Naive thymus-derived CD4-positive, alpha-beta T cell (primary cell): ENCODE results near the gene ARHGEF7. TPM values are rescaled to one million over a fixed set of nuclear protein-coding genes. Genes with fewer than 3 reads are reported as not detected.

Experiments
- ATAC-seq: fragments of 150-1000 bp; cut with Tn5 transposase; 2 replicates; pipeline ENCODE4 v1.10.0; 2021; ENCODE audit warnings: mild to moderate bottlenecking, moderate library complexity
- CTCF ChIA-PET: fragments of 350-600 bp; sonication (Branson Sonifier 250); formaldehyde crosslinking; loops from one replicate; lab custom pipeline; 2021; ENCODE audit warnings: antibody characterized with exemption; lab: Charles Lee
- POLR2A ChIA-PET: fragments of 350-600 bp; sonication (Branson Sonifier 250); formaldehyde crosslinking; loops from one replicate; lab custom pipeline; 2021; ENCODE audit warnings: antibody characterized with exemption, inconsistent platforms; lab: Charles Lee
- DNase-seq, 9 donors: peaks; one replicate each; pipeline versions ENCODE4 v3.0.0 to v3.0.0-alpha.2; 2020 to 2022; ENCODE audit warnings: mixed read lengths in 1 of 9
- H3K27ac ChIP-seq: one replicate; pipeline ENCODE4 v1.7.0; 2013; ENCODE audit warnings: mild to moderate bottlenecking, low read depth, low read length, moderate library complexity
- H3K27me3 ChIP-seq, 2 donors: one replicate each; pipeline ENCODE4 v1.7.0; 2013; ENCODE audit warnings: low read length in 2 of 2, mild to moderate bottlenecking in 2 of 2, moderate library complexity in 2 of 2; ENCODE audit not compliant: control insufficient read depth in 2 of 2, insufficient read depth in 2 of 2
- H3K36me3 ChIP-seq, 3 experiments: 1 replicate in 2 of 3; 2 replicates in 1 of 3; pipeline ENCODE4 v1.7.0; 2013; ENCODE audit warnings: low read length in 3 of 3, mild to moderate bottlenecking in 3 of 3, moderate library complexity in 1 of 3; ENCODE audit not compliant: insufficient read depth in 3 of 3, control insufficient read depth in 2 of 3
- H3K4me1 ChIP-seq, 2 donors: one replicate each; pipeline ENCODE4 v1.7.0; 2013; ENCODE audit warnings: low read length in 2 of 2, mild to moderate bottlenecking in 2 of 2, moderate library complexity in 1 of 2; ENCODE audit not compliant: control insufficient read depth in 2 of 2, insufficient read depth in 2 of 2
- H3K4me3 ChIP-seq: 2 replicates; pipeline ENCODE4 v1.7.0; 2013; ENCODE audit warnings: mild to moderate bottlenecking, low read length
- H3K9me3 ChIP-seq, 3 experiments: 1 replicate in 2 of 3; 2 replicates in 1 of 3; pipeline ENCODE4 v1.7.0; 2013; ENCODE audit warnings: low read length in 3 of 3; ENCODE audit not compliant: control insufficient read depth in 2 of 3
- H3K27ac Mint-ChIP-seq, 9 donors: one replicate each; pipeline ENCODE4 v1.8.0; 2020 to 2022; ENCODE audit warnings: mixed read lengths in 9 of 9, mild to moderate bottlenecking in 8 of 9, moderate library complexity in 5 of 9, inconsistent platforms in 2 of 9
- H3K27me3 Mint-ChIP-seq, 5 donors: one replicate each; pipeline ENCODE4 v1.8.0; 2021 to 2022; ENCODE audit warnings: mixed read lengths in 5 of 5, mild to moderate bottlenecking in 1 of 5
- H3K36me3 Mint-ChIP-seq, 5 donors: one replicate each; pipeline ENCODE4 v1.8.0; 2020 to 2022; ENCODE audit warnings: mixed read lengths in 5 of 5, mild to moderate bottlenecking in 3 of 5, inconsistent platforms in 1 of 5
- H3K4me1 Mint-ChIP-seq, 7 donors: one replicate each; pipeline ENCODE4 v1.8.0; 2020 to 2022; ENCODE audit warnings: mixed read lengths in 7 of 7, mild to moderate bottlenecking in 3 of 7, inconsistent platforms in 1 of 7
- H3K4me3 Mint-ChIP-seq, 10 donors: one replicate each; pipeline ENCODE4 v1.8.0; 2020 to 2022; ENCODE audit warnings: mild to moderate bottlenecking in 10 of 10, mixed read lengths in 10 of 10, moderate library complexity in 6 of 10, inconsistent platforms in 2 of 10
- H3K9me3 Mint-ChIP-seq, 11 donors: one replicate each; pipeline ENCODE4 v1.8.0; 2020 to 2022; ENCODE audit warnings: mixed read lengths in 11 of 11, mild to moderate bottlenecking in 4 of 11, inconsistent platforms in 1 of 11, moderate library complexity in 1 of 11
- intact Hi-C, 2 donors: fragments of 100-400 bp; cut with micrococcal nuclease; formaldehyde crosslinking; loops; one replicate each; pipeline ENCODE4 v1.15.1; 2023
- polyA plus RNA-seq, 2 donors: library from polyadenylated mRNA; unstranded; fragments of 300-500 nt; fragmentation: Illumina TruSeq; gene quantifications; one replicate each; pipeline ENCODE4 v1.2.3, GENCODE V29; 2021
- total RNA-seq, 6 experiments: library from RNA in 5 of 6; stranded (reverse) in 5 of 6; gene quantifications; 1 replicate in 5 of 6; 2 replicates in 1 of 6; pipeline ENCODE4 v1.2.3 and lab custom pipeline; 2021 to 2026

Gene ARHGEF7
- total and polyA plus RNA-seq, 7 experiments from 2014 or later, result 10.0 to 84.0 (median 76.7) TPM

- Mint-ChIP-seq H3K27me3 (no peaks in the 10 kb centered on the region), H3K9me3 (no peaks in the 10 kb centered on the region), H3K36me3 (peaks cover 10 to 50% (median 30%) of the 10 kb centered on the region in 5 donors), H3K4me3 (no peak overlapping the region), H3K27ac (no peak overlapping the region), H3K4me1 (peaks cover 27 to 68% (median 55%) of the 10 kb centered on the region in 7 donors)
- H3K27ac ChIP-seq, result no peak overlapping the region
- no peaks in the 10 kb centered on the region for H3K27me3 ChIP-seq
- ATAC-seq, result no peak
- intact Hi-C loops, result loop anchor here in 1 of 2 donors (10.0 kb wide), 2 partner anchors 634 to 1004 kb away; no protein-coding TSS in a partner anchor
- no peaks in the 10 kb centered on the region for H3K9me3 ChIP-seq
- H3K4me3 ChIP-seq, result no peak overlapping the region
- POLR2A ChIA-PET, result no interaction called here
- no peaks in the 10 kb centered on the region for H3K4me1 ChIP-seq
- peaks cover 0 to 28% (median 5%) of the 10 kb centered on the region in 3 experiments for H3K36me3 ChIP-seq
- CTCF ChIA-PET, result interaction anchor here (1.0 kb wide), 1 partner anchor 161 kb away, joined by 3 read pairs; no protein-coding TSS in a partner anchor
- DNase-seq, result no peak
Measured at GRCh38 chr13:111228262-111229144, 113.4 kb downstream of the ARHGEF7 start.

GRCh38 chr13:111230385-111230930 is 115.3 kb downstream of the ARHGEF7 start:
- intact Hi-C loops, result no loop called here
- peaks cover 0 to 1% (median 0%) of the 10 kb centered on the region in 11 donors for H3K9me3 Mint-ChIP-seq
- Histone ChIP-seq H3K27me3 (no peaks in the 10 kb centered on the region), H3K4me1 (no peaks in the 10 kb centered on the region), H3K36me3 (peaks cover 0 to 43% (median 5%) of the 10 kb centered on the region in 3 experiments), H3K27ac (no peak overlapping the region), H3K9me3 (no peaks in the 10 kb centered on the region), H3K4me3 (no peak overlapping the region)
- POLR2A ChIA-PET, result no interaction called here
- CTCF ChIA-PET, result interaction anchor here (1.0 kb wide), 1 partner anchor 20 kb away, joined by 3 read pairs; no protein-coding TSS in a partner anchor
- no peak for DNase-seq
- peaks cover 16 to 61% (median 47%) of the 10 kb centered on the region in 5 donors for H3K36me3 Mint-ChIP-seq
- H3K4me1 Mint-ChIP-seq, result peaks cover 22 to 67% (median 52%) of the 10 kb centered on the region in 7 donors
- no peak overlapping the region for H3K27ac Mint-ChIP-seq
- no peak overlapping the region for H3K4me3 Mint-ChIP-seq
- no peak for ATAC-seq
- no peaks in the 10 kb centered on the region for H3K27me3 Mint-ChIP-seq

- intact Hi-C loops, result no loop called here
- Mint-ChIP-seq H3K4me1 (peaks cover 15 to 54% (median 35%) of the 10 kb centered on the region in 7 donors), H3K4me3 (no peak overlapping the region), H3K36me3 (peaks cover 16 to 67% (median 55%) of the 10 kb centered on the region in 5 donors), H3K9me3 (peaks cover 0 to 1% (median 0%) of the 10 kb centered on the region in 11 donors), H3K27ac (peak overlapping the region in 2 of 9 donors; percentile 31 to 35), H3K27me3 (no peaks in the 10 kb centered on the region)
- ATAC-seq (no peak), DNase-seq (no peak)
- CTCF ChIA-PET, result no interaction called here
- no peak overlapping the region for H3K4me3 ChIP-seq
- H3K27ac ChIP-seq, result no peak overlapping the region
- H3K36me3 ChIP-seq, result peaks cover 0 to 43% (median 5%) of the 10 kb centered on the region in 3 experiments
- H3K27me3 ChIP-seq, result no peaks in the 10 kb centered on the region
- POLR2A ChIA-PET, result no interaction called here
- H3K9me3 ChIP-seq, result no peaks in the 10 kb centered on the region
- no peaks in the 10 kb centered on the region for H3K4me1 ChIP-seq
Measured at GRCh38 chr13:111232191-111232590, 117.1 kb downstream of the ARHGEF7 start.

- intact Hi-C loops, result no loop called here
Measured at GRCh38 chr13:111233080-111233479, 118.0 kb downstream of the ARHGEF7 start.

GRCh38 chr13:111239764-111240670 is 124.9 kb downstream of the ARHGEF7 start:
- Histone ChIP-seq H3K9me3 (no peaks in the 10 kb centered on the region), H3K27me3 (no peaks in the 10 kb centered on the region), H3K36me3 (peaks cover 0 to 35% (median 0%) of the 10 kb centered on the region in 3 experiments), H3K4me3 (no peak overlapping the region), H3K27ac (no peak overlapping the region), H3K4me1 (no peaks in the 10 kb centered on the region)
- Mint-ChIP-seq H3K27ac (no peak overlapping the region), H3K4me3 (no peak overlapping the region), H3K4me1 (peaks cover 0 to 15% (median 7%) of the 10 kb centered on the region in 7 donors), H3K36me3 (peaks cover 16 to 77% (median 34%) of the 10 kb centered on the region in 5 donors), H3K9me3 (no peaks in the 10 kb centered on the region), H3K27me3 (no peaks in the 10 kb centered on the region)
- POLR2A ChIA-PET, result no interaction called here
- no peak for DNase-seq
- ATAC-seq, result no peak
- intact Hi-C loops, result no loop called here
- CTCF ChIA-PET, result no interaction called here

More at GRCh38 chr13:111233080-111233479, 118.0 kb downstream of the ARHGEF7 start:
- no peaks in the 10 kb centered on the region for H3K4me1 ChIP-seq
- no peaks in the 10 kb centered on the region for H3K9me3 ChIP-seq
- Mint-ChIP-seq H3K36me3 (peaks cover 16 to 69% (median 49%) of the 10 kb centered on the region in 5 donors), H3K9me3 (peaks cover 0 to 1% (median 0%) of the 10 kb centered on the region in 11 donors), H3K27me3 (no peaks in the 10 kb centered on the region), H3K4me1 (peaks cover 15 to 53% (median 35%) of the 10 kb centered on the region in 7 donors), H3K27ac (peak overlapping the region in 1 of 9 donors; percentile 30), H3K4me3 (no peak overlapping the region)
- ATAC-seq, result no peak
- peaks cover 0 to 39% (median 5%) of the 10 kb centered on the region in 3 experiments for H3K36me3 ChIP-seq
- no peak overlapping the region for H3K27ac ChIP-seq
- ChIA-PET CTCF (no interaction called here), POLR2A (no interaction called here)
- no peaks in the 10 kb centered on the region for H3K27me3 ChIP-seq
- no peak overlapping the region for H3K4me3 ChIP-seq
- DNase-seq, result no peak
